GM10248 (cell line): ENCODE results near the gene SYT4.

Experiments used
- CTCF ChIA-PET: fragments of 300-600 bp; sonication (Branson Sonifier 250); formaldehyde crosslinking; extraction: SDS; loops from one replicate; lab custom pipeline; 2021; ENCODE audit warnings: antibody characterized with exemption; lab: Yijun Ruan, JAX
- POLR2A ChIA-PET: fragments of 350-650 bp; sonication (Branson Sonifier 250); formaldehyde crosslinking; extraction: SDS; loops from one replicate; lab custom pipeline; 2020; ENCODE audit warnings: antibody characterized with exemption; lab: Yijun Ruan, JAX
- DNase-seq: peaks from one replicate; pipeline ENCODE4 v3.0.0; 2012; ENCODE audit errors: extremely low spot score
- TF ChIP-seq, protein P1 (sequence below): IDR thresholded peaks from 2 replicates; pipeline ENCODE4 v1.5.1; 2012; ENCODE audit warnings: mild to moderate bottlenecking, low read depth; ENCODE audit errors: extremely low read depth, missing control alignments, control extremely low read depth

Gene SYT4

DNA sequence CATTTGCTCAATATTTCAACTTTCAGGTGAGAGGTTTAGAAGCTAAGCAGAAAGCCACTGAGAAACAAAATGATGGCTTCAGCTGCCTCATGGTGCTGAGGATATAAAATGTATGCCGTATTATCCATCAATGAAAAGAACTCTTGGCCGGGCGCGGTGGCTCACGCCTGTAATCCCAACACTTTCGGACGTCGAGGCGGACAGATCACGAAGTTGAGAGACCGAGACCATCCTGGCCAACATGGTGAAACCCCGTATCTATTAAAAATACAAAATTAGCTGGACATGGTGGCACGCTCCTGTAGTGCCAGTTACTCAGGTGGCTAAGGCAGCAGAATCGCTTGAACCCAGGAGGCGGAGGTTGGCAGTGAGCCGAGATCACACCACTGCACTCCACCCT, 6.0 kb upstream of the SYT4 start:
- no peak for DNase-seq
- ChIA-PET CTCF (no interaction called here), POLR2A (no interaction called here)
- TF ChIP-seq, protein P1, sequence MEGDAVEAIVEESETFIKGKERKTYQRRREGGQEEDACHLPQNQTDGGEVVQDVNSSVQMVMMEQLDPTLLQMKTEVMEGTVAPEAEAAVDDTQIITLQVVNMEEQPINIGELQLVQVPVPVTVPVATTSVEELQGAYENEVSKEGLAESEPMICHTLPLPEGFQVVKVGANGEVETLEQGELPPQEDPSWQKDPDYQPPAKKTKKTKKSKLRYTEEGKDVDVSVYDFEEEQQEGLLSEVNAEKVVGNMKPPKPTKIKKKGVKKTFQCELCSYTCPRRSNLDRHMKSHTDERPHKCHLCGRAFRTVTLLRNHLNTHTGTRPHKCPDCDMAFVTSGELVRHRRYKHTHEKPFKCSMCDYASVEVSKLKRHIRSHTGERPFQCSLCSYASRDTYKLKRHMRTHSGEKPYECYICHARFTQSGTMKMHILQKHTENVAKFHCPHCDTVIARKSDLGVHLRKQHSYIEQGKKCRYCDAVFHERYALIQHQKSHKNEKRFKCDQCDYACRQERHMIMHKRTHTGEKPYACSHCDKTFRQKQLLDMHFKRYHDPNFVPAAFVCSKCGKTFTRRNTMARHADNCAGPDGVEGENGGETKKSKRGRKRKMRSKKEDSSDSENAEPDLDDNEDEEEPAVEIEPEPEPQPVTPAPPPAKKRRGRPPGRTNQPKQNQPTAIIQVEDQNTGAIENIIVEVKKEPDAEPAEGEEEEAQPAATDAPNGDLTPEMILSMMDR, result no peak

DNA sequence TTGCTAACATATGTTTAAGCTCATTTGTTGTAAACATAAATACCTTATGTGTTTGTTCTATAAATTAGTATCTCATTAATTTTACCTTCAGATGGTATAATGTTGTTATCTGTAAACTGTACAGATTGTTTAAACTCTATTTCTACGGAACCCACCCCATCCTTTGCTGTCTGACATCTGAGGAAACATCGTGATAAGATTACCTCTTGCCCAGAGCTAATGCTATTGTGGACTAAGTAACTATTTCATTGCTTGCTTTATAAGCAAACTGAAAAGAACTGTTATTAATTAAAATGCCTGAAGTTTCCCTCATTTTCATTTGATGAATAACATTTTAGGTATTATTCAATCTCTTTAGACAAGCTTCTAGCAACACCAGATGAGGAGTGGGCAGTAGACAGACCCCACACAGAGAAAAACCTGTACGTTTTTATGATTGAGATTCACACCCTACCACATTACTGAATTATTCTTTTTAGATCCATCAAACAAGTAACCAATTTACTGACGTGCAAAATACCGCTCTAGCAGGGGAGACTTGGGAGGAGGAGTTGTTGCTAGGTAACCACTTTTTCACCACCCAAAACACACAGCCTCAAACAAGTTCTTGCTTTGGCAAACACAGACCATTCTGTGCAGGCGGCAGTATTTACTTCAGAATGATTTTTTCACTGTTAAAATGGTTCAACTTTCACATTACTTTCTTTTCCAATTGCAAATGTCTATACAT, 1.9 kb upstream of the SYT4 start:
- ChIA-PET CTCF (interaction anchor here (1.1 to 1.2 kb wide), 2 partner anchors 676 to 1165 kb away, joined by 3 to 4 read pairs; no protein-coding TSS in a partner anchor), POLR2A (no interaction called here)
- TF ChIP-seq, protein P1, result no peak
- no peak for DNase-seq

DNA sequence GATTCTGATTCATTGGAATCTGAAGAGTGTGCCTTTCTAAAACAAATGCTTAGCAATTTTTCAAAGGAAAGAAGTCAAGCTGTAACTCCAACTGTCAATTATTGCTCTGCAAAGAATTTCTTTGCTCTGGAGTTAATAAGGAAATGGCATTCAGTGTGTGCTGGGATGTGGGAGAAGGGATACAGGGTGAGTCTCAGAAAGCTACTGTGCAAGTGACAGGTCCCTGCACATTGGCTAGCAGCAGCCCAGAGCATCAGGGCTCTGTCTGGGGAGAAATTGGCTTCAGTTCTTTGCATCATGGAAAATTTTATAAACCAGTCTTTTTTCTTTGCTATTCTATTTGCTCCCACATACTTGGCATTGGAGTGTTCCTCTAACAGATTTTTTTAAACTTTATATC, 1.1 kb upstream of the SYT4 start:
- TF ChIP-seq, protein P1, result no peak
- CTCF ChIA-PET, result interaction anchor here (1.2 kb wide), 1 partner anchor 1164 kb away, joined by 4 read pairs; no protein-coding TSS in a partner anchor

DNA sequence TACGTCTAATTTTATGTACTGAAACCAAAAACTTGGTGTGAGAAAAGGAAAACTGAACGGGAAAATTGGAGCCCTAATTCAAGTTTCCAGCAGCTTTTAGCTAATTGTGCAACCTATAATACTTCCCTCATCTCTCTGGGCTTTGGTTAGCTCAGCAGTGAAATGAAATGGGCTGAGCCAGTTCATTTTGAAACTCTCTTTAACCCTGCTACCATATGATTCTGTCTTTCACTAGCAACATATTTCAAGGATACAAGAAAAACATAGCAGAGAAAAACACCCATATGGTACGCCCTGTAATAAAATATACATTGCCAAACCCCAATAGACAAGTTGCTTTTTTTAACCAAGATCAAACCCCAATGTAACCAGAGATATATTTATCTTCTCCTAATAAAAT, 799 bp downstream of the SYT4 start:
- TF ChIP-seq, protein P1, result no peak
- POLR2A ChIA-PET, result no interaction called here
- DNase-seq, result no peak
- CTCF ChIA-PET, result no interaction called here

More for the DNA sequence above, 1.1 kb upstream of the SYT4 start:
- POLR2A ChIA-PET, result no interaction called here
- no peak for DNase-seq

DNA sequence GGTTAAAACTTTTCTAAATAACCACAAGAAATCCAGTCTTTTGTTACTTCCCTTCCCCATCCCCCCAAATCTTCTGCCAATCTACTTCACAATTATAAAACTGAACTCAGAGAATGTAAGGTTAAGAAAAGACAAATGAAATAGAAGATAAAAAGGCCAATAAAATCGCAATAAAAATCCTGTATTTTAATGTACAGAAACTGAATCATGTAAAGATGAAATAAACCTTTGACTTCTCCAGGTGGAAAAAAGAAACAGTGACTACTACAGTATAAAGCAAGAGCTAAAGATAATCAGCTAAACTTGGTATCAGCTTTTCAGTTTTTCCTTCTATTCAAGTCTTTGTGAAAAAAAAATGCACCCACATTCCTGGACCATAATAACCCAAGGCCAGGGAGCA, 1.7 kb downstream of the SYT4 start:
- POLR2A ChIA-PET, result no interaction called here
- CTCF ChIA-PET, result no interaction called here
- TF ChIP-seq, protein P1, result no peak
- DNase-seq, result no peak

DNA sequence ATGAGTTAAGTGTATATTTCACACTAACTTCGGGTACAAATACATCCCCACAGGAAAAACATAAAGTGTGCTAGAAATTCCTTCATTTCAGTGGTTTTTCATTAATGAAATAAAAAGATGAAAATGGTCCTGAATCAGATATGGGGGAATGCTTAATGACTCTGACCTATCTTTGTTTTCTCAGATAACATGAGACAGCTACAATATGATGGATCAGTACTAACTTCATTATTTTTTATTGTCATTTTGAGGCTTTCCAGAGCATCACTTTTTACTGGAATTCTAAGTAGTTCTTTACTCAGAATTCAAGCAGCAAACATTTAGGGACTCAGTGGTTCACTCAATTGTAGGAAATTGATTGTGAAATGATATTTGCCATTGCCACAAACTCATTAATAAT, 2.8 kb downstream of the SYT4 start:
- DNase-seq, result no peak
- CTCF ChIA-PET, result interaction anchor here (0.9 to 6.0 kb wide), 3 partner anchors 12 to 1160 kb away, joined by 3 to 77 read pairs (median 3); no protein-coding TSS in a partner anchor
- POLR2A ChIA-PET, result no interaction called here

More for the DNA sequence above, 2.8 kb downstream of the SYT4 start:
- TF ChIP-seq, protein P1, result no peak
